Measurements from ENCODE around the gene ABHD11. TPM values are rescaled to one million over a fixed set of nuclear protein-coding genes. Genes with fewer than 3 reads are reported as not detected.
"Not testable (repeated sequence)": the region's sequence is repeated elsewhere in the genome, so short reads cannot be mapped to it uniquely, and the experiment has no call there.

Gene ABHD11
- polyA plus RNA-seq, 3 donors: 15.0 to 23.7 (median 15.8) TPM

- WGBS, 3 donors: 87 to 95% (median 91%) methylated on average over 3 of the region's 3 CpGs
- no peak overlapping the region for H3K27ac ChIP-seq (ENCODE audit: low read depth, low read length)
Measured at GRCh38 chr7:73723813-73724212, 14.8 kb downstream of the ABHD11 start.

DNA sequence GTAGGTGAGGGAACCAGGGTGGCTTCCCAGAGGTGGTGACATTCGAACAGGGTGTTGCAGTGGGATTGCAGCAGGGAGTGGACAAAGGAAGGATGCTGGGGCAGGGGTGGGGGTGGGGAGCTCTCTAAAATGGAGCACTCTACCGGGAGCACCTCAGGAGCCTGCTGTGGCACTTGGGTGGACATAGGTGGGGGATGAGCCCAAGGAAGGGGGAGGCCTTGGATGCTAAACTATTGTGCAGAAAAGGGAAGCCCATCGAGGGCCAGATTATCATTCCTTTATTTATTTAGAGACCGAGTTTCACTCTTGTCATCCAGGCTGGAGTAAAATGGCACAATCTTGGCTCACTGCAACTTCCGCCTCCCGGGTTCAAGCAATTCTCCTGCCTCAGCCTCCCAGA is 15.8 kb downstream of the ABHD11 start:
- 60 to 66% (median 61%) methylated on average over 6 of the region's 6 CpGs for WGBS, 3 donors
- no peak overlapping the region for H3K27ac ChIP-seq (ENCODE audit: low read depth, low read length)

- WGBS, 3 donors: 78 to 86% (median 81%) methylated on average over 4 of the region's 4 CpGs
- H3K27ac ChIP-seq (ENCODE audit: low read depth, low read length): not testable (repeated sequence)
Measured at GRCh38 chr7:73722182-73722581, 16.4 kb downstream of the ABHD11 start.

- no peak overlapping the region for H3K27ac ChIP-seq (ENCODE audit: low read depth, low read length)
- WGBS, 3 donors: 17 to 68% (median 35%) methylated on average over 3 of the region's 3 CpGs
Measured at GRCh38 chr7:73721377-73721817, 17.2 kb downstream of the ABHD11 start.

DNA sequence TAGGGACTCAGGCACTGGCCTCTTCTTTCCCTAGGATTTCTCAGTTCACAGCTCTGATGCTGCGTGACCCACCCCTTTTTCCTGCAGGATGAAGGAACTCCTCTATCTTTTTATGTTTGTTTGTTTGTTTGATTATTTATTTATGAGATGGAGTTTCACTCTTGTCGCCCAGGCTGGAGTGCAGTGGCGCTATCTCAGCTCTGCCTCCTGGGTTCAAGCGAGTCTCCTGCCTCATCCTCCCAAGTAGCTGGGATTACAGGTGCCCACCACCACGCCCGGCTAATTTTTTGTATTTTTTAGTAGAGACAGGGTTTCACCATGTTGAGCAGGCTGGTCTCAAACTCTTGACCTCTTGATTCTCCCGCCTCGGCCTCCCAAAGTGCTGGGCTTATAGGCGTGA is 18.2 kb downstream of the ABHD11 start:
- 92 to 97% (median 95%) methylated on average over 9 of the region's 9 CpGs for WGBS, 3 donors
- not testable (repeated sequence) for H3K27ac ChIP-seq (ENCODE audit: low read depth, low read length)

- H3K27ac ChIP-seq (ENCODE audit: low read depth, low read length): no peak overlapping the region
- 12 to 15% (median 14%) methylated on average over 12 to 13 of the region's 16 CpGs for WGBS, 3 donors
Measured at GRCh38 chr7:73719806-73720169, 18.8 kb downstream of the ABHD11 start.

GRCh38 chr7:73718905-73719805 is 19.4 kb downstream of the ABHD11 start, which contains the start of gene STX1A:
Gene STX1A (minus strand): TSS chr7:73719669. CDS start chr7:73719631, 38 bp downstream.
- H3K27ac ChIP-seq (ENCODE audit: low read depth, low read length): no peak within 1 kb of the TSS
- 1 to 2% (median 2%) methylated on average over 70 to 91 of the region's 96 CpGs for WGBS, 3 donors

DNA sequence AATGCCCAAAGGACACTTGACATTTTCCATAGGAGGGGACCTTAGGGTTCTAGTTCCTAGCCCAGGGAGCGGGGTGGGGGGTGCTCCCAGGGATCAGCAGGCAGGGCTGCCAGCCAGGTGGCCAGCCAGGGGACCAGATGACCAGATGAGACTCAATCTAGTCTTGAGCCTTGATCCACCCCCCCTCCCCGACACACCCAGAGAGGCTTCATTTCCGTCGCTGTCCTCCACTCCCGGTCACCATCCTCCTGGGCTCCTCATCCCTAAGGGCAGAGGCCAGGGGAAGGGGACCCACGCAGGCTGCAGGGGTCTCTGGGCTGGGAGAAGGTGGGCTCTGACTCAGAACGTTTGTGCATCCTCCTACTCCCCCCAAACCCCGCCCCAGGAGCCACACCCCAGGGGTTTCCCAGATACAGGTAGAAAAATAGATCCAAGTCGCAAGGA is 20.1 kb downstream of the ABHD11 start:
- WGBS, 3 donors: 31 to 61% (median 36%) methylated on average over 9 of the region's 9 CpGs
- no peak overlapping the region for H3K27ac ChIP-seq (ENCODE audit: low read depth, low read length)

- H3K27ac ChIP-seq (ENCODE audit: low read depth, low read length): no peak overlapping the region
Measured at GRCh38 chr7:73717991-73718405, 20.6 kb downstream of the ABHD11 start.

DNA sequence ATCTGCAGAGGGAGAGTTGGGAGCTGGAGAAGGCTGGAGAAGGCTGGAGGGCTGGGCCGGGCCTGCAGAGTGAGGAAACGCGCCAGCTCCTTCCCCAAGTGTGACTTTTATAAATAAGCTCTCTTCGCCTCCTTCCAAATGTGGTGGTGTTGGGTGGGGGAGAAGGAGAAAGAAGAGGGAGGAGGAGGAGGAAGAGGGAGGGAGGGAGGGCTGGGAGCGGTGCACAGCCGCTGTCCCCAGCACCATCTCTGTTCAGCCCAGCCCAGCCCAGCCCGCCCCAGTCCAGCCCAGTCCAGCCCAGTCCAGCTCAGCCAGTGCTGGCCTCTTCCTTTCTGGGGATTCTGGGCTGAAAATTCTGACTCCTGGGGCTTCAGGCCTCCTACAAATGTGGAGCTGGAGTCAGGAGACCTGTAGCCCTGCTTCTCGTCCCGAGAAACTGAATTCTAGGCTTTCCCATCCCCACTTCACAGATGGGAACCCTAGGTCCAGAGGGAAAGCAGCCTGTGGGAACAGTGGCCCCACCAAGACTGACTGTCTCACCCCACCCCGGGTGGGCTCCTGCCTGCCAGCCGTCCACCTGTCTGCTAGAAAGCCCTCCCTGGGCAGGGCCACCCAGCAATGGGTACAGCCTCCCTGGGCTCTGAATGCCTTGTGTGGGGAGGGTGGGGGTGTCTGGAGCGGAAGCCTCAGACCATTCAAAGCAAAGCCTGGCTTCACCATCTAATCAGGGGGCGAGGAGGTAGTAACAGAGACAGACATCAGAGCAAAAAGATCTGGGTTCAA is 21.4 kb downstream of the ABHD11 start:
- WGBS, 3 donors: 60 to 82% (median 61%) methylated on average over 13 of the region's 13 CpGs
- H3K27ac ChIP-seq (ENCODE audit: low read depth, low read length): no peak overlapping the region

More at GRCh38 chr7:73717991-73718405, 20.6 kb downstream of the ABHD11 start:
- 37 to 74% (median 44%) methylated on average over 10 of the region's 10 CpGs for WGBS, 3 donors

- WGBS, 3 donors: 60 to 78% (median 72%) methylated on average over 4 of the region's 4 CpGs
- no peak overlapping the region for H3K27ac ChIP-seq (ENCODE audit: low read depth, low read length)
Measured at GRCh38 chr7:73716318-73716890, 22.2 kb downstream of the ABHD11 start.

DNA sequence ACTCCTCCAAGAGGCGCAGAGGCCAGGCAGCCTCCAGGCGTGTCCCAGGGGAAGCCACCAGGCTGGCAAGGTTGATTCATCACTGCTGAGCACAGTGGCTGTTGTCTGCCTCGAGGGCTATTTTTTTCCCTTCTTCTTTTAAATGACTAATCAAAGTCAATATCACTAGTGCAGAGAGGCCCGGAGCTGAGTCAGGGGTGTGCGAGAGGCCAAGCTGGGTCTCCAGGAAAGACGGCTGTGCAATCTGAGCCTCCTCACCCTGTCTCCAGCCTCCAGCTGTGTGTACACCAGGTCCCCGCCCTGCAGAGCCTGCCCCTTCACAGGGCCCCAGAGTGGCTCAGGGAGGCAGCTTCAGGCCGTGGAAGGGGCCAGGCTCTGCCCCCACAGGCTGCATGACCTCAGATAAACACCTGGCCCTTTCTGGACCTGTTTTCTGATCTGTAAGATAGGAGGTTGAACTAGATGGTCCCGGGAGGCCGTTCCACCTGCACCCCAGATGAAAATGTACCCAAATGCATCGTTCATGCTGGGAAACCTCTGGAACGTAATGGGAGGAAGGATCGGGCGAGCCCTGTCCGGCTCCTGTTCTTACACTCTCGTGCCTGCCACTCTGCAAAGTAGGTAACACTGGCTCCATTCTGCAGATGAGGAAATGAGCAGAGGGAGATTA is 22.8 kb downstream of the ABHD11 start:
- no peak overlapping the region for H3K27ac ChIP-seq (ENCODE audit: low read depth, low read length)

DNA sequence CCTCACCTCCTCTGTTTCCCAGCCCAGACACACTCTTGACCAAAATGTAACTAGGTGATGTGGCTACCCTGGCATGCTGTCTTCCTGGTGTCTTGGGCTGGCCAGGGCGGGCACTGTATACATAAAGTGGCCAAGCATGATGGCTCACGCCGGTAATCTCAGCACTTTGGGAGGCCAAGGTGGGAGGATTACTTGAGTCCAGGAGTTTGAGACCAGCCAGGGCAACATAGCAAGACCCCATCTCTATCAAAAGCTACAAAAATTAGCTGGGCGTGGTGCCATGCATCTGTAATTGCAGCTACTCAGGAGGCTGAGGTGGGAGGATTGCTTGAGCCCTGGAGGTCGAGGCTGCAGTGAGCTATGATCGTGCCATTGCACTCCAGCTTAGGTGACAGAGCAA is 25.3 kb downstream of the ABHD11 start:
- WGBS, 3 donors: 91 to 95% (median 92%) methylated on average over 6 of the region's 6 CpGs
- not testable (repeated sequence) for H3K27ac ChIP-seq (ENCODE audit: low read depth, low read length)

More for the DNA sequence above, 22.8 kb downstream of the ABHD11 start:
- 58 to 62% (median 61%) methylated on average over 16 of the region's 16 CpGs for WGBS, 3 donors

- WGBS, 3 donors: 60 to 85% (median 82%) methylated on average over 1 of the region's 1 CpG
- no peak overlapping the region for H3K27ac ChIP-seq (ENCODE audit: low read depth, low read length)
Measured at GRCh38 chr7:73712773-73713172, 25.8 kb downstream of the ABHD11 start.

DNA sequence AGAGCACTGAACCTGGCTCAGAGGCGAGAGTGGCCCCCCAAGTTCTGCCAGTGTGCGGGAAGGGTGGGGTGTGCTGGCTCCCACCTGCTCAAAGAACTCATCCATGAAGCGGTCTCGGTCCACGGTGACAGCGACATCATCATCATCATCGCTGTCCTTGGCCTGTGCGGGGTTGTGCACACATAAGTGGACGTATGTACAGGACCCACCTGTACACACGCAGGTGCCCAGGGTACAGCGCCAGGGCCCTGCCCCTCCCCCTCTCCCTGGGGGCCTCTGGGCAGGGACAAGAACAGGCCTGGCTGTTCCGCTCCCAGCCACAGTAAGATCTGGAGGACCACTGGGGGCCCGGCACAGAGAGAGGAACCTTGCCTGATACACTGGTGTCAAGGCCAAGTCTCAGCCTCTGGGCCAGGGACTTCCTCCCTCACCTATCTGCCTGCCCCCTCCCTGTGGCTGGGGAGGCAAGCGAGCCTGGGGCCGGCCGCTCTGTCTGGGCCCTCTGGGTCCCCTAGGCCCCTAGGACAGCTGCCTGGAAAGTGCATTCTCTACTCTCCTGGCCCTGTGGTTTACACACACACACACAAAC is 29.5 kb downstream of the ABHD11 start:
- WGBS, 3 donors: 89 to 94% (median 93%) methylated on average over 15 to 16 of the region's 16 CpGs
- no peak overlapping the region for H3K27ac ChIP-seq (ENCODE audit: low read depth, low read length)

GRCh38 chr7:73707045-73707631 is 31.5 kb downstream of the ABHD11 start:
- H3K27ac ChIP-seq (ENCODE audit: low read depth, low read length): no peak overlapping the region
- WGBS, 3 donors: 56 to 76% (median 62%) methylated on average over 15 of the region's 15 CpGs

Measured in adipose tissue (tissue), 3 donors.